HAP-1 (cell line): ENCODE results near the gene ARMC9.

Experiments
- DNase-seq, 2 experiments: peaks; one replicate each; pipeline ENCODE4 v3.0.0-alpha.2; 2016 to 2020; ENCODE audit warnings: low spot score in 2 of 2
- H3K27me3 ChIP-seq: fragments of 250-450 bp; sonication (Bioruptor Pico); 2 replicates; pipeline ENCODE4 v1.5.1; 2020; ENCODE audit warnings: low read depth, mild to moderate bottlenecking, moderate library complexity
- H3K36me3 ChIP-seq: fragments of 250-450 bp; sonication (Bioruptor Pico); replicated peaks from 2 replicates; pipeline ENCODE4 v1.5.1; 2020; ENCODE audit warnings: mild to moderate bottlenecking
- H3K4me1 ChIP-seq: fragments of 250-450 bp; sonication (Bioruptor Pico); 2 replicates; pipeline ENCODE4 v1.5.1; 2020; ENCODE audit warnings: mild to moderate bottlenecking
- H3K4me3 ChIP-seq: fragments of 250-450 bp; sonication (Bioruptor Pico); 2 replicates; pipeline ENCODE4 v1.5.1; 2020; ENCODE audit warnings: mild to moderate bottlenecking, moderate library complexity
- H3K9me3 ChIP-seq: fragments of 250-450 bp; sonication (Bioruptor Pico); 2 replicates; pipeline ENCODE4 v1.5.1; 2020; ENCODE audit warnings: mild to moderate bottlenecking, moderate library complexity
- in situ Hi-C: fragments of 300-500 bp; cut with MboI; formaldehyde crosslinking; loops from 3 replicates; pipeline ENCODE4 v1.14.3; 2020; ENCODE audit warnings: low sequenced_read_pairs, inconsistent platforms, mixed read lengths

The ARMC9 gene

GRCh38 chr2:231318436-231318835, 120.0 kb downstream of the ARMC9 start:
- H3K4me1 ChIP-seq, result peaks cover 12% of the 10 kb centered on the region
- H3K36me3 ChIP-seq, result no peaks in the 10 kb centered on the region
- peaks cover 4% of the 10 kb centered on the region; the same call in 1 of the 2 replicates for H3K9me3 ChIP-seq
- in situ Hi-C loops, result no loop called here
- no peaks in the 10 kb centered on the region for H3K27me3 ChIP-seq
- no peak for DNase-seq
- H3K4me3 ChIP-seq, result no peak overlapping the region

DNA sequence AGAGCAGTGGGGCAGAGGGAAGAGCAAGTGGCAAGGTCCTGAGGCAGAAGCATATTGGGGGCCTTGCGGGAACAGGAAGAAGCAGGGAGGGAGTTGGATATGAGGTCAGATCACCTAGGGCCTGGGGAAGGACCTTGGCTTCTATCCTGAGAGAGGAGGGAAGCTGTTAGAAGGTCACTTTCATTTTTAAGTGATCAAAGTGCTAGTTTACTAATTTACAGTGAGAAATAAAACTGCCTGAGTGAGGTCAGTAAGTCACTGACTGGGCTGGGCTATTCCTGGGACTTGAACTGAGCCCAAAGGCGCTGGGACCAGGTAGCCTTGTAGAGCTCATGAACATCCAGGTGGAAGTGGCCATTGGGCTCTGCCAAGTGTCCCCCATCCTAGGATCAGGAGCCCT, 120.5 kb downstream of the ARMC9 start:
- Histone ChIP-seq H3K4me1 (peaks cover 12% of the 10 kb centered on the region), H3K36me3 (no peaks in the 10 kb centered on the region)
- in situ Hi-C loops, result no loop called here

GRCh38 chr2:231319867-231320266, 121.4 kb downstream of the ARMC9 start:
- Histone ChIP-seq H3K4me1 (peaks cover 7% of the 10 kb centered on the region), H3K9me3 (peaks cover 4% of the 10 kb centered on the region; the same call in 1 of the 2 replicates), H3K27me3 (no peaks in the 10 kb centered on the region), H3K4me3 (no peak overlapping the region), H3K36me3 (no peaks in the 10 kb centered on the region)
- in situ Hi-C loops, result no loop called here
- DNase-seq, result no peak

More for the DNA sequence above, 120.5 kb downstream of the ARMC9 start:
- no peaks in the 10 kb centered on the region for H3K27me3 ChIP-seq
- H3K4me3 ChIP-seq, result no peak overlapping the region
- peaks cover 4% of the 10 kb centered on the region; the same call in 1 of the 2 replicates for H3K9me3 ChIP-seq
- DNase-seq, result no peak

DNA sequence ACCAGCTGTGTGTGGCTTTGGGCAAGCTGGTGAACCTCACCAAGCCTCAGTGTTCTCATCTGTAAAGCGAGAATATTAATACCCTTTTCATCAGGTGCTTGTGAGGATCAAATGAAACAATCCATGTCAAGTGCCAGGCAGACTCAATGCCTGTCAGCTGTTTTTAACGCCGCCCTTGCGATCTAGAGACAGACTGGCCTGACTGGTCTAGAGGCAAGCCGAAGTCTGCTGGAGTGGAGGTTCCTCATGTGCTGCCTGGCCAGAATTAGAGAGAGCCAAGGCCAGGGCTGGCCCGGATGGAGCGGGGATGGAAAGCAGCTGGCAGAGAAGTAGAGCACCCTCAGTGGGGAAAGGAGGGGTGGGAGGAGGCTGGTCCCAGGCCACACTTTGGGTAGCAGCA, 122.6 kb downstream of the ARMC9 start:
- in situ Hi-C loops, result no loop called here
- no peaks in the 10 kb centered on the region for H3K27me3 ChIP-seq
- no peak overlapping the region for H3K4me3 ChIP-seq
- no peak for DNase-seq
- H3K4me1 ChIP-seq, result peaks cover 6% of the 10 kb centered on the region; the same call in 1 of the 2 replicates
- H3K36me3 ChIP-seq, result no peaks in the 10 kb centered on the region
- H3K9me3 ChIP-seq, result peaks cover 4% of the 10 kb centered on the region; the same call in 1 of the 2 replicates

DNA sequence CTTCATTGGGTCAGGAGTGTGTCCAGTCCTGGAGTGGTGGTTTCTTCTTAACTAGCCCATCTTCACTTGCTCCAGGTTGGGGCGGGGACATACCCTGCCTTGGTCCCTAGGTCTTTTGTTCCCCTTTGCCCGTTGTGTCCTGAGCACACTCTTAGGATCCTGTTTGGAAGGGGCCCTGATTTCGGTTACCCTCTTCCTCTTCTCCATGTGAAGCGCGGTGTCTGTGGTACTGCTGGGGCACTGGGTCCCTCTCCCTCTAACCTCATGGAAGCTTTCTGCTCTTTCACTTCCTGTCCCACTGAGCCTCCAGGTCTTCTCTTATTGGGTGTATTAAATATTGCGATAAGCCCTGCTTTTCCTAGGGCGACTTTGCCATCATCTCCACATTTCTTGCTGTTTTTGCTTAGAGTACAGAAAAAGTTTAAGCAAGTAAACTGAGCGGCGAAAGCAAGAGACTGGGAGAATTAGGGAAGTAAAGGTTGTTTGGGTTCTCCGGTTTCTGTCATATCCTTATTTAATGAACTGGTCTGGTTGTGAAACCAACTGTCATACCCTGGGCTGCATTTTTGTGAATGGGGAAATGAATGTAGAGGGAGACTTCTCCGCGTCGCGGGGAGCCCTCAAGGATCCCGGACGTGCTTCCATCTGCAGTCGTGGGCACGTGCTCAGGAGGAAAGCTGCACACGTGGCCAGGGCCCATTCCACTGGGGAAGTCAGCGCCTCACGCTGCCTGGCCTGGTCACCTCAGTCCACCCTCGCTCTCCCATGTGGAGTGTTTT, 123.3 kb downstream of the ARMC9 start:
- Histone ChIP-seq H3K4me1 (peaks cover 6% of the 10 kb centered on the region; the same call in 1 of the 2 replicates), H3K4me3 (no peak overlapping the region), H3K27me3 (no peaks in the 10 kb centered on the region), H3K36me3 (no peaks in the 10 kb centered on the region), H3K9me3 (peaks cover 4% of the 10 kb centered on the region; the same call in 1 of the 2 replicates)
- no peak for DNase-seq
- in situ Hi-C loops, result no loop called here

DNA sequence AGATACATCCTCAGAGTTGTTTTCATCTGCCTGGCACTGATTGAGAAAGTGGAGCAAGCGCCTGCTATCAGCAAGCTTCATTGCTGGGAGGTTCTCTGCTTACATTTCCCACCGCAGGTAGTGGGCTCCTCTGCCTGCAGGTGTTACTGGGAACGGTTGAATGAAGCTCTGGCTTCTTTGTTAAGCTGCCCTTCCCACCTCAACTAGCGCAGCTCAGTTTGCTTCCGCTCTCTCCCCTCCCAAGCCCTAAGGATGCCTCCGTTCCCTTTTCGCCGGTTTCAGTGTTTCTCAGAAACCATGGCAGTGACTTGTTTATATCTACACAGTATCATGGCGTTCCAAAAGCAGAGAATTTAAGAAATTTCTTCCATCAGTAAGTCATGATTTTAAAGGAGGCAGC, 124.9 kb downstream of the ARMC9 start:
- Histone ChIP-seq H3K4me3 (no peak overlapping the region), H3K4me1 (peaks cover 6% of the 10 kb centered on the region; the same call in 1 of the 2 replicates), H3K27me3 (no peaks in the 10 kb centered on the region), H3K36me3 (no peaks in the 10 kb centered on the region), H3K9me3 (no peaks in the 10 kb centered on the region)
- no peak for DNase-seq
- in situ Hi-C loops, result no loop called here

DNA sequence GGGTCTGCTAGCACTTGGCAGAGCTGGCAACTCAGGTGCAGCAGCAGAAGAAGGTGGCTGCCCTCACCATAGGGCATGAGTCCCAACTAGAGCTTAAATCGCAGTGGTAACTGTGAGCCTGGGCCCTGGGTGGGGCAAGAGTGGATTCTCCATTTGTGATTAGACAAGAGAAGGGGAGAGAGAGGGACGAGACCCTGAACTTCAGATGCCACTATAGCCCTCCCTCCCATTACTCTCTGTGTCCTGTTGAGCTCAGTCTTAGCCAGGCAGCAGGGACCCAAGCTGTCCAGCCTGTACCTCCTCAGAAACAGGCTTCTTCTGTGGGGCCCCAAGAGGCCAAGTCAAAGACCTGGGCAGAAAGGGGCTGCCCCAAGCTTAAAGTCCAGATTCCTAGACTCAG, 127.4 kb downstream of the ARMC9 start:
- Histone ChIP-seq H3K9me3 (no peaks in the 10 kb centered on the region), H3K4me3 (no peak overlapping the region), H3K4me1 (peaks cover 6% of the 10 kb centered on the region; the same call in 1 of the 2 replicates), H3K36me3 (no peaks in the 10 kb centered on the region), H3K27me3 (no peaks in the 10 kb centered on the region)
- DNase-seq, result no peak
- in situ Hi-C loops, result no loop called here

- Histone ChIP-seq H3K4me3 (no peak overlapping the region), H3K27me3 (no peaks in the 10 kb centered on the region), H3K9me3 (no peaks in the 10 kb centered on the region), H3K36me3 (no peaks in the 10 kb centered on the region), H3K4me1 (peaks cover 6% of the 10 kb centered on the region; the same call in 1 of the 2 replicates)
- in situ Hi-C loops, result no loop called here
- DNase-seq, result no peak
Observed at GRCh38 chr2:231326404-231326803, 128.0 kb downstream of the ARMC9 start.

- Histone ChIP-seq H3K36me3 (no peaks in the 10 kb centered on the region), H3K27me3 (no peaks in the 10 kb centered on the region), H3K4me1 (no peaks in the 10 kb centered on the region), H3K9me3 (no peaks in the 10 kb centered on the region), H3K4me3 (no peak overlapping the region)
- DNase-seq, result no peak
- in situ Hi-C loops, result no loop called here
Observed at GRCh38 chr2:231330311-231330710, 131.9 kb downstream of the ARMC9 start.

- no peaks in the 10 kb centered on the region for H3K36me3 ChIP-seq
- no peaks in the 10 kb centered on the region for H3K27me3 ChIP-seq
- no peaks in the 10 kb centered on the region for H3K9me3 ChIP-seq
- no peaks in the 10 kb centered on the region for H3K4me1 ChIP-seq
- in situ Hi-C loops, result no loop called here
- H3K4me3 ChIP-seq, result no peak overlapping the region
- DNase-seq, result no peak
Observed at GRCh38 chr2:231331533-231331932, 133.1 kb downstream of the ARMC9 start.

- Histone ChIP-seq H3K27me3 (no peaks in the 10 kb centered on the region), H3K4me1 (no peaks in the 10 kb centered on the region), H3K36me3 (no peaks in the 10 kb centered on the region), H3K9me3 (no peaks in the 10 kb centered on the region), H3K4me3 (no peak overlapping the region)
- in situ Hi-C loops, result no loop called here
- DNase-seq, result no peak
Observed at GRCh38 chr2:231332388-231332787, 134.0 kb downstream of the ARMC9 start.

DNA sequence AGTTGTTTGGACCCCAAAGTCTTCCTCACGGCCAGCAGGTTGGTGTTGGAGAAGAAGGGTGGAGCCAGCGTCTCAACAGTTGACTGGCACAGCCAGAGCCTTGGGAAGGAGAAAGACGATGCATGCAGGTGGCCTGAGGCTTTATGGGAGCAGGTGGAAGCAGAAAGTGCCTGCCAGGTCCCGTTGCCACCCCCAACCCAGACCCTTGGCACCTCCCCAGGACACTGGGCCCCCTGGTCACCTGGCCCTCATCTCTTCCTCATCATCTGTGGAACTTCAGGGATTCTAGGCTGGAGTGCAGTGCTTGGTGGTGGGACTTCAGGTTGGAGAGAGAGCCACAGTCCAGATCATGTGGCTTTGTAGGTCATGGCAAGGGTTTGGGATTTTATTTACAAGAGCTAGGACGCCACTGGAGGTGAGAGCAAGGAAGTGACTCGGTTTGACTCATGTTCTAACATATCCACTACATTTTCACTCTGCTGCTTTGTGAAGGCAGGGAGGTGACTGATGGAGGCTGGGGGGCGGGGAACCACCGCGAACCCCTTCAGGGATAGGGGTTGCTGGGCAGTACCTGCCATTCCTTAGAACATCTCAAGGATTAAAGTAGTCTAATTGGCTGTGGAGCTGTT, 134.6 kb downstream of the ARMC9 start:
- no peak for DNase-seq
- in situ Hi-C loops, result no loop called here
- no peaks in the 10 kb centered on the region for H3K27me3 ChIP-seq
- no peak overlapping the region for H3K4me3 ChIP-seq
- H3K9me3 ChIP-seq, result no peaks in the 10 kb centered on the region
- H3K4me1 ChIP-seq, result no peaks in the 10 kb centered on the region
- H3K36me3 ChIP-seq, result no peaks in the 10 kb centered on the region

- Histone ChIP-seq H3K27me3 (no peaks in the 10 kb centered on the region), H3K4me3 (no peak overlapping the region), H3K4me1 (no peaks in the 10 kb centered on the region; the same call in 1 of the 2 replicates), H3K36me3 (no peaks in the 10 kb centered on the region), H3K9me3 (no peaks in the 10 kb centered on the region)
- no peak for DNase-seq
- in situ Hi-C loops, result no loop called here
Observed at GRCh38 chr2:231334179-231334930, 135.9 kb downstream of the ARMC9 start.

DNA sequence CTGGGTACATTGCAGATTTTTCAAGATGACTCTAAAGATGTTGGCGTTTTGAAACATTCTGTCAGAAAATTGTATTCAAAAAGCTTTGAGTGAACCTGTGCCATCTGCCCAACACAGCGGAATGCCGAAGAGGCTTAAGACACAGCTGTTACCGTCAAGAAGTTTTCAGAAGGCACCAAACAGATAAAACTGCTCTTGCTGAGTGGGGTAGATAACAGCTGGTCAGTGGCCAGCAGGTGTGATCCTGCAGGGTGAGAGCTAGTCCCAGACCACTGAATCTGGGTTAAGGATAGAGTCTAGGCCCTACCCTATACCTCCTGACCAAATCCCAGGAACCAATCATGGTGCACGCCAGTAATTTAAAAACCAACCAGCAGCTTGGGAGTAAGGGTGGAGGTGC, 136.6 kb downstream of the ARMC9 start:
- in situ Hi-C loops, result no loop called here
- H3K4me1 ChIP-seq, result no peaks in the 10 kb centered on the region; the same call in 1 of the 2 replicates
- no peaks in the 10 kb centered on the region for H3K36me3 ChIP-seq
- DNase-seq, result no peak
- no peaks in the 10 kb centered on the region for H3K9me3 ChIP-seq
- H3K4me3 ChIP-seq, result no peak overlapping the region
- H3K27me3 ChIP-seq, result no peaks in the 10 kb centered on the region
